Measurements from ENCODE around the gene MRPL17. TPM values are rescaled to one million over a fixed set of nuclear protein-coding genes. Genes with fewer than 3 reads are reported as not detected.
A peak's percentile ranks its signal among the peaks of the same experiment; 100 is the strongest.

MRPL17 gene
- 90.2 TPM for polyA plus RNA-seq (2013, experiment 1 of 2)
- polyA plus RNA-seq (2013, experiment 2 of 2): 91.6 TPM

DNA sequence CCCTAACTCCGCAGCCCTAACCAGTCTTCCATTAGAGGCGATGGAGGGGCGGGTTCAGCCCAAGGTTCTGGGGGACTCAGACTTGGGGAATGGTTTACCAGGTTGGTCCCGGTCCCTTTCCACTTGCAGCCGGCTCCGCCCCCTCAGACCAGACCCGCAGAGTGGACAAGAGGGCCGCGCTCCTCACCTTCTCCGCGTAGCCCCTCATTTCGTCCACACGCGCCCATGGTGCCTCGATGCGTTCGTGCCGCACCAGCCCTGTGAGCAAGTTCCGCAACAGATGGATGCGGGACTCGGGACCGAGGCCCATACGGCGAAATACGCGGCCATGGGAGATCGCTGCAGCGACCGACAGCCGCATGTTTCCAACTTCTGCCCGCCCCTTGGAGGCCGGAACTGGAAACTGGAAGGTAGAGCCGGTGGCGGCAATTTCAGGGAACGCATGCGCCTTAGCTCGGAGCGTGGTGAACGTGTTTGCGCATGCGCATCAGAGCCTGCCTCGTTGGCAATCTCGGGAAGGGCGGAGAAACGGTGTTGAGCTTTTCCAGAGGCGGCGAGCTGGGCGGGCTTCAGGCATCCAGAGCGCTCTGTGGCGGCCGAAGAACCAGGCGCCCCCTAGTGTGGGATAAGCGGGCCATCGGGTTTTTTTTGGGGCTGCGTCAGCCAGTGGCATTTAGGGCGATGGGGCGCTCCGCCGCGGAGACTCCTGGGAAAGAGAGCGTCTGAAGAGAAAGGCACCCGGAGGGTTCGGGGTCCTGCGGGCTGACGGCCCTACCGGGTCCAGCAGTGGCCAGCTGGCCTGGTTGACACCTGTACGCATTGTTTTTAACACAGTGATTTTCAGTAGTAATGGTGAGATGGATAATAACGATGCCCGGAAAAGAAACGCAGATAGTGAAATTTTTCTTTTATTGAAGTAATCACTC lies at the start of gene MRPL17:
Gene MRPL17 (minus strand): TSS at position 405 of the 926 bp plus-strand sequence. CDS start 44 bp downstream, at position 361.
- Histone ChIP-seq H4K8ac (ENCODE audit: low read depth, low read length) (no peak within 1 kb of the TSS), H3K79me1 (ENCODE audit: low read length) (peaks cover 12% of the 10 kb centered on the region)

DNA sequence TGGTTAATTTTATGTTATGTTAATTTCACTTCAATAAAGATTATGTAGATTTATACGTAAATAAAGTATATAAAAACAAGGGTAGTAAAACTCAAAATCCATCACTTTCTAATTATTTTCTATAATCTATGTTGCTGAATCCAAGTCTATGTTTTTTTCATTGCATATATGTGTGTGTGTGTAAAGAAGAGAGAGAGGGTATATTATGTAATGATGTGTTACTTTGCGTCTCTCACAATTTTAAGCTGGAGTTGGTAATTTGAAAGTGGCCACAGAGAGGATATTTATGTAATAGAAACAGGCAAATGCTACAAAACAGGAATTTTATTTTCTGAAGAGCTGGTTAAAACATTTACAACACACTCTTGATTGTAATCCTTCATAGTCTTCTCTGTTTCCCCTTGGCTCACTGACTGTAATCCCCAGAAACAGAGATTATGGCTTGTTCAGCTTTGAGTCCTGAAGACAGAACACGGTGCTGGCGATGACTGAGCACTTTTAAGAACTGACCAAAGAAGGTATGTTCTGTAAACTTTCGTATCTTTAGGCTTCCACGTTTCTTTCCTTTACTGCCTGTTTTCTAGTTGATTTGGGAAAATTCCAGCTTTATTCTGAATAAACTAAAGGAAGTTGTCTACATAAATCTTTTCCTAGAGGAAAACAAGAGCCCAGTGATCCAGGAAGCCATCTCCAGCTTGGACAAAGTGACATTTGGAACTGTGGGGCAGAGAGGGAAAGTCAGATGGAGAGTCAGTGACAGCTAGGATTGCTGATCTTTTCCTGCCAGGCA lies 45.0 kb upstream of the MRPL17 start:
- no peak overlapping the region for H4K8ac ChIP-seq (ENCODE audit: low read depth, low read length)
- no peak overlapping the region for H3K56ac ChIP-seq (ENCODE audit: low read length)
- H3K79me1 ChIP-seq (ENCODE audit: low read length): no peaks in the 10 kb centered on the region
- no peak overlapping the region for H2BK15ac ChIP-seq (replicated peaks; ENCODE audit: low read depth)
- no peak overlapping the region for H3K4ac ChIP-seq (ENCODE audit: low read depth, low read length)
- no peak overlapping the region for H3K27ac ChIP-seq (ENCODE audit: low read depth, low read length)
- no peak overlapping the region for H2AK5ac ChIP-seq (ENCODE audit: low read length)
- no peak overlapping the region for H3K23ac ChIP-seq (ENCODE audit: low read length)
- DNase-seq: no peak
- H4K5ac ChIP-seq (ENCODE audit: low read length): no peak overlapping the region
- no peak overlapping the region for H3K18ac ChIP-seq (ENCODE audit: low read length)
- no peak overlapping the region for H2BK5ac ChIP-seq (ENCODE audit: low read length)
- WGBS (ENCODE audit: extremely low coverage, insufficient coverage, low lambda C conversion rate): 100% methylated on average over 2 of the region's 6 CpGs
- no peaks in the 10 kb centered on the region for H3K36me3 ChIP-seq (ENCODE audit: control insufficient read depth, insufficient read depth, low read length)
- H3K4me1 ChIP-seq (ENCODE audit: control insufficient read depth, low read depth, low read length): no peaks in the 10 kb centered on the region
- no peak overlapping the region for H3K9ac ChIP-seq (ENCODE audit: low read length)
- no peak overlapping the region for H3K4me3 ChIP-seq (ENCODE audit: low read length)
- H3K27me3 ChIP-seq (ENCODE audit: insufficient read depth, low read length, poor library complexity): no peaks in the 10 kb centered on the region
- no peak overlapping the region for H2BK120ac ChIP-seq (ENCODE audit: low read depth, low read length)
- H3K79me2 ChIP-seq (ENCODE audit: control insufficient read depth, insufficient read depth, low read length): no peaks in the 10 kb centered on the region
- no peak overlapping the region for H3K4me2 ChIP-seq (ENCODE audit: low read length)

More for the DNA sequence above, at the start of gene MRPL17:
- Histone ChIP-seq H3K36me3 (ENCODE audit: control insufficient read depth, insufficient read depth, low read length) (peaks cover 4% of the 10 kb centered on the region), H3K4me1 (ENCODE audit: control insufficient read depth, low read depth, low read length) (peaks cover 8% of the 10 kb centered on the region), H3K27ac (ENCODE audit: low read depth, low read length) (peak within 1 kb of the TSS; percentile 79), H2BK120ac (ENCODE audit: low read depth, low read length) (no peak within 1 kb of the TSS), H3K4me2 (ENCODE audit: low read length) (peak within 1 kb of the TSS; percentile 89), H3K9ac (ENCODE audit: low read length) (peak within 1 kb of the TSS; percentile 99), H2AK5ac (ENCODE audit: low read length) (peak within 1 kb of the TSS; percentile 31), H3K23ac (ENCODE audit: low read length) (peak within 1 kb of the TSS; percentile 92), H3K4me3 (ENCODE audit: low read length) (peak within 1 kb of the TSS; percentile 98), H3K18ac (ENCODE audit: low read length) (peak within 1 kb of the TSS; percentile 77), H4K5ac (ENCODE audit: low read length) (peak within 1 kb of the TSS; percentile 26), H2BK5ac (ENCODE audit: low read length) (peak within 1 kb of the TSS; percentile 99), H3K4ac (ENCODE audit: low read depth, low read length) (peak within 1 kb of the TSS; percentile 98), H3K27me3 (ENCODE audit: insufficient read depth, low read length, poor library complexity) (no peaks in the 10 kb centered on the region), H2BK15ac (replicated peaks; ENCODE audit: low read depth) (no peak within 1 kb of the TSS), H3K79me2 (ENCODE audit: control insufficient read depth, insufficient read depth, low read length) (peaks cover 21% of the 10 kb centered on the region), H3K56ac (ENCODE audit: low read length) (peak within 1 kb of the TSS; percentile 100)
- DNase-seq: peak; percentile 99
- no CpG with 5 or more reads among the region's 70 CpGs for WGBS (ENCODE audit: extremely low coverage, insufficient coverage, low lambda C conversion rate)

DNA sequence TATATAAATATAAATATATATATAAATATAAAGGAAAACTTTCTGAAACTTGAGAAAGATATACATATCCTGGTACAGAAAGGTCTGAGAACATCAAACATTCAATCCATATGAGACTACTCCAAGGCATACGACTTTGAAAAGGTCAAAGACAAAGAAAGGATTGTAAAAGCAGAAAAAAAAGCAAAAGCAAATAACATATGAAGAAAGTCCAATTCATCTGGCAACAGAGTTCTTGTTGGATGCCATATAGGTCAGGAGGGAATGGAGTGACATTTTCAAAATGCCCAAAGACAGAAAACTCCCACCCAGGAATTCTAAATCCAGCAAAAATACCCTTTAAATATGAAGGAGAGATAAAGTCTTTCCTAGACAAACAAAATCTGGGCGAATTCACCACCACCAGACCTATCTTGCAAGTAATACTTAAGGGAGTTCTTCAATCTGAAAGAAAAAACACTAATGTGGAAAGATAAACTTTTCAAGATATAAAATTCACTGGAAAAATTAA lies 42.3 kb upstream of the MRPL17 start:
- H2AK5ac ChIP-seq (ENCODE audit: low read length): no peak overlapping the region
- H3K4me1 ChIP-seq (ENCODE audit: control insufficient read depth, low read depth, low read length): no peaks in the 10 kb centered on the region
- no peaks in the 10 kb centered on the region for H3K36me3 ChIP-seq (ENCODE audit: control insufficient read depth, insufficient read depth, low read length)
- no peak for DNase-seq
- no peak overlapping the region for H2BK5ac ChIP-seq (ENCODE audit: low read length)
- H3K56ac ChIP-seq (ENCODE audit: low read length): no peak overlapping the region
- no peak overlapping the region for H3K4me2 ChIP-seq (ENCODE audit: low read length)
- no peaks in the 10 kb centered on the region for H3K27me3 ChIP-seq (ENCODE audit: insufficient read depth, low read length, poor library complexity)
- no peak overlapping the region for H4K8ac ChIP-seq (ENCODE audit: low read depth, low read length)
- no peak overlapping the region for H3K9ac ChIP-seq (ENCODE audit: low read length)
- no CpG with 5 or more reads among the region's 2 CpGs for WGBS (ENCODE audit: extremely low coverage, insufficient coverage, low lambda C conversion rate)
- H3K23ac ChIP-seq (ENCODE audit: low read length): no peak overlapping the region
- no peak overlapping the region for H4K5ac ChIP-seq (ENCODE audit: low read length)
- H3K18ac ChIP-seq (ENCODE audit: low read length): no peak overlapping the region
- no peak overlapping the region for H2BK120ac ChIP-seq (ENCODE audit: low read depth, low read length)
- H3K79me1 ChIP-seq (ENCODE audit: low read length): no peaks in the 10 kb centered on the region
- no peak overlapping the region for H3K4ac ChIP-seq (ENCODE audit: low read depth, low read length)
- H3K27ac ChIP-seq (ENCODE audit: low read depth, low read length): no peak overlapping the region
- no peak overlapping the region for H3K4me3 ChIP-seq (ENCODE audit: low read length)
- no peaks in the 10 kb centered on the region for H3K79me2 ChIP-seq (ENCODE audit: control insufficient read depth, insufficient read depth, low read length)
- H2BK15ac ChIP-seq (replicated peaks; ENCODE audit: low read depth): no peak overlapping the region

DNA sequence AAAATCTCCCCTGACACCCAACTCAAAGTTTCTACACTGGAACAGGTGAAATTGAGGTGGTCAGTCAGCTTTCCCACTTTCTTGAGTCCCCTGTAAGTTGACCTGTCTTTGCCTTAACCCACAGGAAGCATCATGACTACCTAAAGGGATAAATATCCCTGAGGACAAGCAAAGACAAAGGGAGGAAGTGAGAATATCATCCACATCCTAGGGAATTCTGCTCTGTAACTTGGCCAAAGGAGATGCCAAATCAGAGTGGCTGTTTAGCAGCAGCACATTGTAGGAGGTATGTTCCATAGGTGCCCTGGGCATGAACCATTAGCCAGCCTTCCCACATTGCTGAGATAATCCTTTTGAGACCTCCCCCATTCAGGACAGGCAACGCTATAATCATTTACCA lies 40.9 kb upstream of the MRPL17 start:
- H3K79me1 ChIP-seq (ENCODE audit: low read length): no peaks in the 10 kb centered on the region
- H4K8ac ChIP-seq (ENCODE audit: low read depth, low read length): no peak overlapping the region
- WGBS (ENCODE audit: extremely low coverage, insufficient coverage, low lambda C conversion rate): no CpG with 5 or more reads among the region's 1 CpG
- no peak overlapping the region for H3K56ac ChIP-seq (ENCODE audit: low read length)
- no peak overlapping the region for H2BK5ac ChIP-seq (ENCODE audit: low read length)
- no peaks in the 10 kb centered on the region for H3K4me1 ChIP-seq (ENCODE audit: control insufficient read depth, low read depth, low read length)
- H3K27ac ChIP-seq (ENCODE audit: low read depth, low read length): no peak overlapping the region
- no peak overlapping the region for H3K18ac ChIP-seq (ENCODE audit: low read length)
- no peak overlapping the region for H3K23ac ChIP-seq (ENCODE audit: low read length)
- DNase-seq: no peak
- H3K4me2 ChIP-seq (ENCODE audit: low read length): no peak overlapping the region
- H3K4me3 ChIP-seq (ENCODE audit: low read length): no peak overlapping the region
- H2AK5ac ChIP-seq (ENCODE audit: low read length): no peak overlapping the region
- H4K5ac ChIP-seq (ENCODE audit: low read length): no peak overlapping the region
- H2BK120ac ChIP-seq (ENCODE audit: low read depth, low read length): no peak overlapping the region
- H3K4ac ChIP-seq (ENCODE audit: low read depth, low read length): no peak overlapping the region
- H2BK15ac ChIP-seq (replicated peaks; ENCODE audit: low read depth): no peak overlapping the region
- H3K36me3 ChIP-seq (ENCODE audit: control insufficient read depth, insufficient read depth, low read length): no peaks in the 10 kb centered on the region
- no peaks in the 10 kb centered on the region for H3K27me3 ChIP-seq (ENCODE audit: insufficient read depth, low read length, poor library complexity)
- no peaks in the 10 kb centered on the region for H3K79me2 ChIP-seq (ENCODE audit: control insufficient read depth, insufficient read depth, low read length)
- no peak overlapping the region for H3K9ac ChIP-seq (ENCODE audit: low read length)

DNA sequence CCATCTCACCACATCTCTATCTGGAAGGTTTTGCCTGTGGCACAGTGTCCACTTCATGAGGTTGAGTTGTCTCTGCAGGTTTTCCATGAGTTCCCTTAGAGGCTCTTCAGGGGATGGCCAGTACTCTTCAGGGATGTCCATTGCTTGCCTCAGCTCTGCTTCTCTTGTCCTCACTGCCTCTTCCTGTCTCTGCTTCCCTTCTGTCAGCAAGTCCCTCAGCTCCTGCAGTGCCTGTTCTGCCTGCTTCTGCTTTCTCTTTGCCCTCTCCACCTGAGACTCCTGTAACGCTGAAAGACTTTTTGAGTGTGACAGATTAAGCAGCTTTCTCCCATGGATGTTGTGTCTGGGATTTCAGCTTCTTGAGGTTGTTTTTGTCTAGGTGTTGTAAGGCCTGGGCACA lies 38.2 kb upstream of the MRPL17 start:
- Histone ChIP-seq H3K27me3 (ENCODE audit: insufficient read depth, low read length, poor library complexity) (no peaks in the 10 kb centered on the region), H4K8ac (ENCODE audit: low read depth, low read length) (no peak overlapping the region), H3K27ac (ENCODE audit: low read depth, low read length) (no peak overlapping the region), H2BK15ac (replicated peaks; ENCODE audit: low read depth) (no peak overlapping the region), H2BK5ac (ENCODE audit: low read length) (no peak overlapping the region), H3K18ac (ENCODE audit: low read length) (no peak overlapping the region), H3K56ac (ENCODE audit: low read length) (no peak overlapping the region), H3K4me3 (ENCODE audit: low read length) (no peak overlapping the region), H3K23ac (ENCODE audit: low read length) (no peak overlapping the region), H3K4ac (ENCODE audit: low read depth, low read length) (no peak overlapping the region), H3K4me2 (ENCODE audit: low read length) (no peak overlapping the region), H4K5ac (ENCODE audit: low read length) (no peak overlapping the region), H2AK5ac (ENCODE audit: low read length) (no peak overlapping the region), H3K4me1 (ENCODE audit: control insufficient read depth, low read depth, low read length) (no peaks in the 10 kb centered on the region), H2BK120ac (ENCODE audit: low read depth, low read length) (no peak overlapping the region), H3K79me2 (ENCODE audit: control insufficient read depth, insufficient read depth, low read length) (no peaks in the 10 kb centered on the region), H3K79me1 (ENCODE audit: low read length) (no peaks in the 10 kb centered on the region), H3K9ac (ENCODE audit: low read length) (no peak overlapping the region), H3K36me3 (ENCODE audit: control insufficient read depth, insufficient read depth, low read length) (no peaks in the 10 kb centered on the region)
- DNase-seq: no peak
- WGBS (ENCODE audit: extremely low coverage, insufficient coverage, low lambda C conversion rate): no CpG with 5 or more reads among the region's 1 CpG
